GM12878 (cell line): ENCODE data around the gene DAZAP2. TPM values are rescaled to one million over a fixed set of nuclear protein-coding genes. Genes with fewer than 3 reads are reported as not detected.

Experiments used
- ATAC-seq: fragments of 200-7000 bp; cut with Tn5 transposase; 3 replicates; pipeline ENCODE4 v1.9.1; 2020; ENCODE audit warnings: mild to moderate bottlenecking, moderate library complexity
- BruUV-seq: library from RNA; stranded (reverse); fragments of 400-500 nt; replicated peaks from 2 replicates; lab custom pipeline; 2021; lab: Mats Ljungman, UMichigan
- CTCF ChIA-PET: fragments of 300-600 bp; sonication (Branson Sonifier 250); formaldehyde crosslinking; extraction: SDS; loops from one replicate; lab custom pipeline; 2021; ENCODE audit warnings: inconsistent platforms; lab: Yijun Ruan, JAX
- POLR2A ChIA-PET: fragments of 350-600 bp; formaldehyde crosslinking; extraction: SDS; loops from one replicate; lab custom pipeline; 2021; ENCODE audit warnings: inconsistent platforms; lab: Charles Lee
- RAD21 ChIA-PET: fragments of 300-600 bp; sonication (Branson Sonifier 250); formaldehyde crosslinking; loops from one replicate; lab custom pipeline; 2023; ENCODE audit warnings: antibody characterized with exemption; ENCODE audit not compliant: unreplicated experiment; lab: Charles Lee
- SMC1A ChIA-PET: fragments of 300-600 bp; sonication (Branson Sonifier 250); formaldehyde crosslinking; loops from one replicate; lab custom pipeline; 2023; ENCODE audit not compliant: unreplicated experiment, uncharacterized antibody; lab: Charles Lee
- DNase-seq: peaks from one replicate; pipeline ENCODE4 v3.0.0-alpha.2; 2011; ENCODE audit warnings: low read depth, low spot score
- FAIRE-seq: peaks from 3 replicates; lab custom pipeline; 2011; peaks lifted over from hg19 to GRCh38; lab: Jason Lieb, UNC
- H2AFZ ChIP-seq: 2 replicates; pipeline ENCODE4 v1.6.0; 2011; ENCODE audit warnings: low read depth, low read length, control low read depth; ENCODE audit not compliant: control insufficient read depth
- H3K27ac ChIP-seq: 2 replicates; pipeline ENCODE4 v1.5.1; 2011; ENCODE audit warnings: control low read depth; ENCODE audit not compliant: control insufficient read depth, insufficient read depth
- H3K27me3 ChIP-seq, 2 experiments: replicated peaks in 1 of 2; 2 replicates each; pipeline versions ENCODE4 v1.6.0 to v1.6.1; 2011; ENCODE audit warnings: low read length in 1 of 2; ENCODE audit not compliant: control insufficient read depth in 2 of 2, insufficient read depth in 2 of 2
- H3K36me3 ChIP-seq, 2 experiments: 2 replicates each; pipeline ENCODE4 v1.5.1; 2011; ENCODE audit warnings: low read length in 1 of 2; ENCODE audit not compliant: control insufficient read depth in 2 of 2, insufficient read depth in 2 of 2
- H3K4me1 ChIP-seq: 2 replicates; pipeline ENCODE4 v1.6.1; 2011; ENCODE audit warnings: mild to moderate bottlenecking, low read length, moderate library complexity, mixed read lengths; ENCODE audit not compliant: control insufficient read depth, insufficient read depth
- H3K4me2 ChIP-seq: 2 replicates; pipeline ENCODE4 v1.6.0; 2011; ENCODE audit warnings: control low read depth; ENCODE audit not compliant: control insufficient read depth, insufficient read depth
- H3K4me3 ChIP-seq: fragments of 200-600 bp; sonication (generic); 2 replicates; pipeline ENCODE4 v1.5.1; 2016
- H3K79me2 ChIP-seq: 2 replicates; pipeline ENCODE4 v1.6.0; 2011; ENCODE audit warnings: low read length; ENCODE audit not compliant: control insufficient read depth, insufficient read depth
- H3K9ac ChIP-seq: 2 replicates; pipeline ENCODE4 v1.8.0; 2011; ENCODE audit warnings: low read length, control low read depth, mixed read lengths; ENCODE audit not compliant: control insufficient read depth, insufficient read depth
- H3K9me3 ChIP-seq: replicated peaks from 3 replicates; pipeline ENCODE4 v1.5.1; 2011; ENCODE audit warnings: mild to moderate bottlenecking, low read length; ENCODE audit not compliant: control insufficient read depth, insufficient read depth
- H4K20me1 ChIP-seq: 2 replicates; pipeline ENCODE4 v1.6.0; 2011; ENCODE audit not compliant: control insufficient read depth, insufficient read depth
- BMI1 ChIP-seq: fragments of 450-650 bp; IDR thresholded peaks from 2 replicates; pipeline ENCODE4 v1.6.1; 2016; ENCODE audit warnings: mild to moderate bottlenecking, moderate library complexity, borderline replicate concordance
- CBX3 ChIP-seq: fragments of 200-600 bp; sonication (generic); IDR thresholded peaks from 2 replicates; pipeline ENCODE4 v1.6.1; 2016; ENCODE audit warnings: low read depth, borderline replicate concordance
- DPF2 ChIP-seq: fragments of 450-650 bp; IDR thresholded peaks from 2 replicates; pipeline ENCODE4 v1.6.1; 2017; ENCODE audit warnings: mild to moderate bottlenecking
- EED ChIP-seq: sonication (generic); IDR thresholded peaks from 2 replicates; pipeline ENCODE4 v1.6.1; 2016; ENCODE audit warnings: antibody characterized with exemption, low read depth
- ETV6 ChIP-seq, 2 experiments: fragments of 450-650 bp in 1 of 2; IDR thresholded peaks in 1 of 2; conservative IDR thresholded peaks in 1 of 2; 2 replicates each; pipeline ENCODE4 v1.6.1; 2014; ENCODE audit warnings: antibody characterized with exemption in 1 of 2, borderline replicate concordance in 1 of 2, low read depth in 1 of 2, mild to moderate bottlenecking in 1 of 2, moderate library complexity in 1 of 2
- IKZF1 ChIP-seq: fragments of 450-650 bp; conservative IDR thresholded peaks from 2 replicates; pipeline ENCODE4 v1.6.1; 2017; ENCODE audit warnings: antibody characterized with exemption, mild to moderate bottlenecking
- MEF2B ChIP-seq: fragments of 450-650 bp; IDR thresholded peaks from 2 replicates; pipeline ENCODE4 v1.6.1; 2018; ENCODE audit warnings: mild to moderate bottlenecking, moderate library complexity; ENCODE audit not compliant: partially characterized antibody, poor library complexity, severe bottlenecking
- NBN ChIP-seq: fragments of 450-650 bp; IDR thresholded peaks from 2 replicates; pipeline ENCODE4 v1.6.1; 2016
- NFXL1 ChIP-seq: fragments of 450-650 bp; IDR thresholded peaks from 2 replicates; pipeline ENCODE4 v1.6.1; 2017; ENCODE audit warnings: antibody characterized with exemption, mild to moderate bottlenecking, borderline replicate concordance
- RAD21 ChIP-seq: IDR thresholded peaks from 2 replicates; pipeline ENCODE4 v1.6.1; 2011; ENCODE audit warnings: mild to moderate bottlenecking, low read depth, low read length, moderate library complexity; ENCODE audit not compliant: insufficient read depth
- RELB ChIP-seq: fragments of 450-650 bp; IDR thresholded peaks from 2 replicates; pipeline ENCODE4 v1.6.1; 2017; ENCODE audit warnings: low read depth, mild to moderate bottlenecking, moderate library complexity
- SIN3A ChIP-seq: IDR thresholded peaks from 2 replicates; pipeline ENCODE4 v1.6.1; 2012; ENCODE audit warnings: low read depth, low read length, improper control_type of control experiment
- TCF7 ChIP-seq: IDR thresholded peaks from 2 replicates; pipeline ENCODE4 v1.6.1; 2014; ENCODE audit warnings: antibody characterized with exemption, borderline replicate concordance
- ZNF384 ChIP-seq: IDR thresholded peaks from 2 replicates; pipeline ENCODE4 v1.6.1; 2012; ENCODE audit warnings: low read depth, mild to moderate bottlenecking, low read length, improper control_type of control experiment, borderline replicate concordance
- ZSCAN29 ChIP-seq: fragments of 450-650 bp; IDR thresholded peaks from 2 replicates; pipeline ENCODE4 v1.6.1; 2017; ENCODE audit warnings: mild to moderate bottlenecking, moderate library complexity
- WGBS: methylation state at CpG from one replicate; pipeline ENCODE4 v1.1.6; 2016; ENCODE audit warnings: low lambda C conversion rate; ENCODE audit not compliant: insufficient replicate concordance, insufficient coverage; ENCODE audit errors: missing lambda C conversion rate; 5-methylcytosine and 5-hydroxymethylcytosine counted together
- in situ Hi-C: fragments of 300-500 bp; cut with MboI; formaldehyde crosslinking; loops from 9 replicates; pipeline ENCODE4 v1.14.3; 2018; ENCODE audit warnings: mixed read lengths
- intact Hi-C: fragments of 100-400 bp; cut with micrococcal nuclease; formaldehyde crosslinking; loops from one replicate; pipeline ENCODE4 v1.14.2; 2022; ENCODE audit not compliant: unreplicated experiment
- polyA plus RNA-seq, 11 experiments: library from polyadenylated mRNA; depleted of rRNA in 4 of 11; unstranded in 6 of 11; stranded (reverse) in 5 of 11; fragments of >200 nt; fragmentation: Nextera tagmentation in 4 of 11; fragmentation: Illumina TruSeq in 1 of 11; extraction: Ambion mirVana in 4 of 11; extraction: Trizol in 1 of 11; gene quantifications; 1 replicate in 1 of 11; 2 replicates in 10 of 11; pipeline versions ENCODE4 v1.2.1 to v1.2.3, GENCODE V29; 2011 to 2016; ENCODE audit warnings: inconsistent platforms in 2 of 11, missing spikeins in 2 of 11, low read depth in 1 of 11
- total RNA-seq, 4 experiments: library from RNA; depleted of rRNA in 3 of 4; stranded (reverse); fragments of >200 nt in 3 of 4; fragmentation: Illumina TruSeq in 1 of 4; extraction: Trizol in 1 of 4; gene quantifications; 2 replicates each; pipeline versions ENCODE4 v1.2.1 to v1.2.3, GENCODE V29; 2013 to 2021

DAZAP2 gene
- total and polyA plus RNA-seq, 10 of the 15 experiments (the other 5 are each of a cell fraction or from before 2014, with no cell fraction given) = 71.0 to 267 (median 158) TPM

DNA sequence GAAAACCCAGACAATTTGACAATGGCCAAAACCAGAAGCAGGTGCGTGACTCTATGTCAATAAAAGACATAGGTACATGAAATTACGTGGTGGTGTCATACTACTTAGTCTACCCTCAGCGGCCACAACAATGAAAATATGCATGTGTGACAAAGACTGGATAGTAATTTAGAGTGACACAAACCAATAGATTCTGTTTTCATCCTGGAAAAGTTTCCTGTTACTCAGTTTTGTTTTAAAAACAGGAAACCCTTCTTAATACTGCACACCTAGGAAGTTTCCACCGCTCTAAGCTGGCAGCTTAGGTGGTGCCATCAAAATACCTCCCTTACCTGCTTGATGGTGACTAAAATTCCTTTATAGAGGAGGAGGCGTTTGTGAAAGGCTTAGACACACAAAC, 35.9 kb upstream of the DAZAP2 start:
- no TSS peak for BruUV-seq

GRCh38 chr12:51205350-51205749, 33.3 kb upstream of the DAZAP2 start:
- in situ Hi-C loops = no loop called here
- 91% methylated on average over 6 of the region's 6 CpGs for WGBS
- ATAC-seq = no peak
- no peak overlapping the region for H2AFZ ChIP-seq
- H3K9ac ChIP-seq = no peak overlapping the region
- H3K36me3 ChIP-seq = no peaks in the 10 kb centered on the region
- no peaks in the 10 kb centered on the region; the same call in 1 of the 2 replicates for H3K4me1 ChIP-seq
- no peaks in the 10 kb centered on the region for H3K27me3 ChIP-seq
- intact Hi-C loops = no loop called here
- BruUV-seq = no TSS peak
- no peak overlapping the region for H3K27ac ChIP-seq
- no peaks in the 10 kb centered on the region for H4K20me1 ChIP-seq
- POLR2A ChIA-PET = interaction anchor here (0.6 kb wide), 1 partner anchor 390 kb away, joined by 3 read pairs; no protein-coding TSS in a partner anchor
- no peak for DNase-seq
- TF ChIP-seq EED (no peak), DPF2 (no peak), RELB (no peak), BMI1 (no peak), ZNF384 (no peak), RAD21 (no peak), ETV6 (conservative IDR thresholded peaks at IDR 0.05 in 1 of 2, IDR thresholded peaks at IDR 0.05 in 1 of 2; ENCODE audit: borderline replicate concordance in 1 of 2, low read depth in 1 of 2) (no peak), IKZF1 (no peak), NFXL1 (no peak), SIN3A (no peak), NBN (no peak), TCF7 (no peak), ZSCAN29 (no peak), MEF2B (no peak)
- H3K4me2 ChIP-seq = no peak overlapping the region
- FAIRE-seq = no peak
- H3K79me2 ChIP-seq = no peaks in the 10 kb centered on the region
- H3K9me3 ChIP-seq = no peaks in the 10 kb centered on the region
- CTCF ChIA-PET = no interaction called here
- SMC1A ChIA-PET = interaction anchor here (0.8 to 1.2 kb wide), 2 partner anchors 13 to 136 kb away, joined by 3 to 4 read pairs; partner anchors contain the start of gene POU6F1
- no peak overlapping the region for H3K4me3 ChIP-seq
- RAD21 ChIA-PET = no interaction called here

More for the DNA sequence above, 35.9 kb upstream of the DAZAP2 start:
- H3K4me3 ChIP-seq = no peak overlapping the region
- 94% methylated on average over 5 of the region's 5 CpGs for WGBS
- no peak overlapping the region for H2AFZ ChIP-seq
- H4K20me1 ChIP-seq = no peaks in the 10 kb centered on the region
- no peak overlapping the region for H3K27ac ChIP-seq
- RAD21 ChIA-PET = no interaction called here
- H3K36me3 ChIP-seq = no peaks in the 10 kb centered on the region
- no peaks in the 10 kb centered on the region for H3K9me3 ChIP-seq
- H3K79me2 ChIP-seq = no peaks in the 10 kb centered on the region
- POLR2A ChIA-PET = interaction anchor here (0.6 kb wide), 1 partner anchor 41 kb away, joined by 3 read pairs; no protein-coding TSS in a partner anchor
- no peak overlapping the region for H3K4me2 ChIP-seq
- CTCF ChIA-PET = no interaction called here
- TF ChIP-seq CBX3 = no peak
- TF ChIP-seq, all 136 proteins: peak for 0
- H3K4me1 ChIP-seq = no peaks in the 10 kb centered on the region; the same call in 1 of the 2 replicates
- FAIRE-seq (no peak), DNase-seq (no peak), ATAC-seq (no peak)
- SMC1A ChIA-PET = no interaction called here
- in situ Hi-C loops (no loop called here), intact Hi-C loops (no loop called here)
- H3K9ac ChIP-seq = no peak overlapping the region
- no peaks in the 10 kb centered on the region for H3K27me3 ChIP-seq
